SK-N-SH (cell line): ENCODE data around the gene CASK.

ENCODE experiments used
- JUND ChIP-seq: IDR thresholded peaks from 2 replicates; pipeline ENCODE4 v1.4.0; 2012
- MXI1 ChIP-seq: IDR thresholded peaks from 2 replicates; pipeline ENCODE4 v1.6.1; 2012; ENCODE audit warnings: mild to moderate bottlenecking, low read depth, low read length, improper control_type of control experiment
- RAD21 ChIP-seq: IDR thresholded peaks from 2 replicates; pipeline ENCODE4 v1.6.1; 2012; ENCODE audit warnings: mild to moderate bottlenecking, low read length
- RFX5 ChIP-seq: IDR thresholded peaks from 2 replicates; pipeline ENCODE4 v1.6.1; 2012; ENCODE audit warnings: mild to moderate bottlenecking, improper control_type of control experiment, low read length
- RXRA ChIP-seq: IDR thresholded peaks from 2 replicates; pipeline ENCODE4 v1.4.0; 2012; ENCODE audit warnings: low read depth, mild to moderate bottlenecking, borderline replicate concordance
- SMC3 ChIP-seq: IDR thresholded peaks from 2 replicates; pipeline ENCODE4 v1.6.1; 2012; ENCODE audit warnings: low read depth, low read length, improper control_type of control experiment
- TF ChIP-seq, protein P1 (sequence below): fragments of 200-600 bp; sonication (generic); IDR thresholded peaks from 2 replicates; pipeline ENCODE4 v1.6.1; 2017; ENCODE audit warnings: antibody characterized with exemption, mild to moderate bottlenecking, moderate library complexity
- TF ChIP-seq, protein P2 (sequence below): IDR thresholded peaks from 2 replicates; pipeline ENCODE4 v1.6.1; 2012; ENCODE audit warnings: mild to moderate bottlenecking, low read depth, low read length, moderate library complexity

DNA sequence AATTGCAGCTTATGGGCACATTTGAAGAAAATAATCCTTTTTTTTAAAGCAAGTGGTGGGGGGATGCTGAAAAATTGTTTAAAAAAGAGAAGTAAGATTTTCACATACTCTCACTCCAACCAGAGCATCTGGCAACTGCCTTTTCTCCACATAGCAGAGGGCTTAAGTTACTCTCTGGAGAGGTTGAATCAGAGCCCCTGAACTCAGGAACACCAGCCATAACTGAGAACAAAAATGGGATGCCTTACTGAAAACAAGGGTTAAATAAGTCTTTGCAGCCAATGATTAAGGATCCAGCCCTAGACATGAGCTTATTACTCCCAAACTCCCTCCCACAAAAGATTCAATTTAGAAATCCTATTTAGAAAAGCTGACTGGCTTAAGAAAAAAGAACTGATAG, 27.5 kb downstream of the CASK start:
- TF ChIP-seq, protein P1, sequence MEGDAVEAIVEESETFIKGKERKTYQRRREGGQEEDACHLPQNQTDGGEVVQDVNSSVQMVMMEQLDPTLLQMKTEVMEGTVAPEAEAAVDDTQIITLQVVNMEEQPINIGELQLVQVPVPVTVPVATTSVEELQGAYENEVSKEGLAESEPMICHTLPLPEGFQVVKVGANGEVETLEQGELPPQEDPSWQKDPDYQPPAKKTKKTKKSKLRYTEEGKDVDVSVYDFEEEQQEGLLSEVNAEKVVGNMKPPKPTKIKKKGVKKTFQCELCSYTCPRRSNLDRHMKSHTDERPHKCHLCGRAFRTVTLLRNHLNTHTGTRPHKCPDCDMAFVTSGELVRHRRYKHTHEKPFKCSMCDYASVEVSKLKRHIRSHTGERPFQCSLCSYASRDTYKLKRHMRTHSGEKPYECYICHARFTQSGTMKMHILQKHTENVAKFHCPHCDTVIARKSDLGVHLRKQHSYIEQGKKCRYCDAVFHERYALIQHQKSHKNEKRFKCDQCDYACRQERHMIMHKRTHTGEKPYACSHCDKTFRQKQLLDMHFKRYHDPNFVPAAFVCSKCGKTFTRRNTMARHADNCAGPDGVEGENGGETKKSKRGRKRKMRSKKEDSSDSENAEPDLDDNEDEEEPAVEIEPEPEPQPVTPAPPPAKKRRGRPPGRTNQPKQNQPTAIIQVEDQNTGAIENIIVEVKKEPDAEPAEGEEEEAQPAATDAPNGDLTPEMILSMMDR: no peak
- TF ChIP-seq RAD21: no peak
- TF ChIP-seq MXI1: no peak
- no peak for TF ChIP-seq SMC3
- TF ChIP-seq RXRA: no peak
- TF ChIP-seq RFX5: no peak
- no peak for TF ChIP-seq JUND
- TF ChIP-seq, protein P2, sequence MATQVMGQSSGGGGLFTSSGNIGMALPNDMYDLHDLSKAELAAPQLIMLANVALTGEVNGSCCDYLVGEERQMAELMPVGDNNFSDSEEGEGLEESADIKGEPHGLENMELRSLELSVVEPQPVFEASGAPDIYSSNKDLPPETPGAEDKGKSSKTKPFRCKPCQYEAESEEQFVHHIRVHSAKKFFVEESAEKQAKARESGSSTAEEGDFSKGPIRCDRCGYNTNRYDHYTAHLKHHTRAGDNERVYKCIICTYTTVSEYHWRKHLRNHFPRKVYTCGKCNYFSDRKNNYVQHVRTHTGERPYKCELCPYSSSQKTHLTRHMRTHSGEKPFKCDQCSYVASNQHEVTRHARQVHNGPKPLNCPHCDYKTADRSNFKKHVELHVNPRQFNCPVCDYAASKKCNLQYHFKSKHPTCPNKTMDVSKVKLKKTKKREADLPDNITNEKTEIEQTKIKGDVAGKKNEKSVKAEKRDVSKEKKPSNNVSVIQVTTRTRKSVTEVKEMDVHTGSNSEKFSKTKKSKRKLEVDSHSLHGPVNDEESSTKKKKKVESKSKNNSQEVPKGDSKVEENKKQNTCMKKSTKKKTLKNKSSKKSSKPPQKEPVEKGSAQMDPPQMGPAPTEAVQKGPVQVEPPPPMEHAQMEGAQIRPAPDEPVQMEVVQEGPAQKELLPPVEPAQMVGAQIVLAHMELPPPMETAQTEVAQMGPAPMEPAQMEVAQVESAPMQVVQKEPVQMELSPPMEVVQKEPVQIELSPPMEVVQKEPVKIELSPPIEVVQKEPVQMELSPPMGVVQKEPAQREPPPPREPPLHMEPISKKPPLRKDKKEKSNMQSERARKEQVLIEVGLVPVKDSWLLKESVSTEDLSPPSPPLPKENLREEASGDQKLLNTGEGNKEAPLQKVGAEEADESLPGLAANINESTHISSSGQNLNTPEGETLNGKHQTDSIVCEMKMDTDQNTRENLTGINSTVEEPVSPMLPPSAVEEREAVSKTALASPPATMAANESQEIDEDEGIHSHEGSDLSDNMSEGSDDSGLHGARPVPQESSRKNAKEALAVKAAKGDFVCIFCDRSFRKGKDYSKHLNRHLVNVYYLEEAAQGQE: no peak
